Gastroesophageal sphincter (tissue), 3 donors: ENCODE data around the gene RAB11FIP2.

Experiments used
- CTCF ChIP-seq, 4 experiments: fragments of 200-600 bp in 2 of 4; fragments of 450-650 bp in 2 of 4; sonication (generic) in 1 of 4; IDR thresholded peaks; one replicate each; pipeline ENCODE4 v1.5.1; 2017 to 2019; ENCODE audit warnings: antibody characterized with exemption in 4 of 4, mild to moderate bottlenecking in 2 of 4, moderate library complexity in 2 of 4
- EP300 ChIP-seq: sonication (generic); formaldehyde crosslinking; IDR thresholded peaks from one replicate; pipeline ENCODE4 v1.6.1; 2017; ENCODE audit warnings: antibody characterized with exemption, mild to moderate bottlenecking
- POLR2A ChIP-seq, 2 donors: fragments of 450-650 bp; IDR thresholded peaks; one replicate each; pipeline ENCODE4 v1.6.1; 2017; ENCODE audit warnings: antibody characterized with exemption in 2 of 2, mild to moderate bottlenecking in 2 of 2, moderate library complexity in 1 of 2
- POLR2AphosphoS5 ChIP-seq: sonication (generic); formaldehyde crosslinking; IDR thresholded peaks from one replicate; pipeline ENCODE4 v1.6.1; 2017; ENCODE audit warnings: antibody characterized with exemption

- TF ChIP-seq EP300 = no peak
- no peak for TF ChIP-seq POLR2A (IDR thresholded peaks at IDR 0.05)
- TF ChIP-seq CTCF (IDR thresholded peaks at IDR 0.05) = no peak
- no peak for TF ChIP-seq POLR2AphosphoS5
Observed at GRCh38 chr10:118096022-118096421, 49.3 kb upstream of the RAB11FIP2 start.
